ENCODE results near the gene CNTNAP2. TPM values are rescaled to one million over a fixed set of nuclear protein-coding genes. Genes with fewer than 3 reads are reported as not detected.

The CNTNAP2 gene
- total and polyA plus RNA-seq, 2 of the 4 experiments (the other 2 are of a cell fraction) = not detected

DNA sequence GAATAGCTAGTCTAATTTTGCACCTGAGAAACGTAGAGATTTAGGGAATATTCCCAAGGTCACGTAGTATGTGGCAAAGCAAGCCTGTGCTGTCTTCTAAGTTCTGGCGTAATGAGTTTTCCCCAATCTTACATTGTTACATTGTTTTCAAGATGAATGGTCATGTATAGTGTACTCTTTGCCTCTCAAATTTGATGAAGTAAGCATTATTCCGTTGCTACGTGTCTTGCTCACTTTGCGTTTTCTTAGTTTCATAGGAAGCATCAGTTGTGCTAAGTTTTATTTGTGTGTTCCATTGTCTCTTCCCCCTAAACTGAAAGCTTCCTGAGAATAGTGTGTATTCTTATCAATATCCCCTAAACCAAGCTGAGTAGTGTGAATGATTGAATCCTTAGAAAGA is 1836.3 kb downstream of the CNTNAP2 start:
- no peaks in the 10 kb centered on the region for H3K9me1 ChIP-seq (ENCODE audit: insufficient read depth, low read length)
- no peak overlapping the region for H2AK9ac ChIP-seq (replicated peaks; ENCODE audit: low read depth, low read length, poor library complexity)
- no peak for TF ChIP-seq FOS (IDR thresholded peaks at IDR 0.05; ENCODE audit: low read depth, low read length)
- peak; percentile 78; the same call in 1 of the 2 replicates for TF ChIP-seq MAFK (IDR thresholded peaks at IDR 0.05; ENCODE audit: low read depth, low read length)
- in situ Hi-C loops (cut with MboI; ENCODE audit: low sequenced_read_pairs) = no loop called here
- no peak overlapping the region for H3K9ac ChIP-seq (ENCODE audit: low read depth, low read length)
- no peak overlapping the region for H3K18ac ChIP-seq (ENCODE audit: low read depth, low read length)
- H3K4me2 ChIP-seq (ENCODE audit: low read depth, low read length) = no peak overlapping the region
- no peak overlapping the region for H2BK20ac ChIP-seq (ENCODE audit: low read depth, low read length)
- no peak overlapping the region for H2BK5ac ChIP-seq (ENCODE audit: low read depth, low read length, poor library complexity, severe bottlenecking)
- intact Hi-C loops (cut with micrococcal nuclease) = no loop called here
- no CpG with 5 or more reads among the region's 6 CpGs for WGBS, 2 experiments (ENCODE audit: extremely low coverage in 2 of 2, insufficient read length in 1 of 2)
- H3K23ac ChIP-seq (ENCODE audit: low read depth, low read length) = no peak overlapping the region
- no peaks in the 10 kb centered on the region for H3K36me3 ChIP-seq (ENCODE audit: control insufficient read depth, insufficient read depth, low read length)
- no peak for DNase-seq
- H2BK120ac ChIP-seq (ENCODE audit: low read depth, low read length) = no peak overlapping the region
- H4K91ac ChIP-seq (ENCODE audit: insufficient read depth, low read depth, low read length) = no peak overlapping the region
- no peaks in the 10 kb centered on the region for H4K20me1 ChIP-seq (ENCODE audit: insufficient read depth, low read length)
- ChIA-PET POLR2A (ENCODE audit: unreplicated experiment) (no interaction called here), CTCF (interaction anchor here (0.7 kb wide), 1 partner anchor 196 kb away, joined by 3 read pairs; no protein-coding TSS in a partner anchor)
- H2AK5ac ChIP-seq (ENCODE audit: low read depth, low read length) = no peak overlapping the region
- H3K27me3 ChIP-seq (ENCODE audit: control insufficient read depth, insufficient read depth, low read length) = no peaks in the 10 kb centered on the region
- no peak overlapping the region for H2BK15ac ChIP-seq (ENCODE audit: low read depth, low read length)
- no peak overlapping the region for H2AFZ ChIP-seq (replicated peaks; ENCODE audit: low read length, poor library complexity)
- dilution Hi-C loops (cut with HindIII; ENCODE audit: low sequenced_read_pairs, unreplicated experiment) = no loop called here
- no peak overlapping the region for H3K14ac ChIP-seq (replicated peaks; ENCODE audit: low read depth, low read length)
- H3K79me1 ChIP-seq (ENCODE audit: low read depth in 1 of 2, low read length in 2 of 2) = no peaks in the 10 kb centered on the region
- peaks cover 10% of the 10 kb centered on the region for H3K9me3 ChIP-seq (ENCODE audit: control insufficient read depth, insufficient read depth, low read length)
- H3K27ac ChIP-seq (ENCODE audit: insufficient read depth, low read length) = no peak overlapping the region
- no peak for ATAC-seq (ENCODE audit: low read depth)
- H3K4me3 ChIP-seq (ENCODE audit: insufficient read depth, low read depth, low read length) = no peak overlapping the region
- H4K5ac ChIP-seq (ENCODE audit: low read depth, low read length) = no peak overlapping the region
- H3K4ac ChIP-seq (ENCODE audit: low read depth, low read length) = no peak overlapping the region
- no peaks in the 10 kb centered on the region for H3K4me1 ChIP-seq (ENCODE audit: control insufficient read depth, insufficient read depth, low read length)
- BruUV-seq (replicated peaks) = no TSS peak
- no peak overlapping the region for H3K56ac ChIP-seq (ENCODE audit: extremely low read depth, insufficient read depth, low read length)
- no peak overlapping the region for H4K8ac ChIP-seq (ENCODE audit: low read depth in 2 of 2, low read length in 2 of 2)
